ENCODE data around the gene FOXP1.
A peak's percentile ranks its signal among the peaks of the same experiment; 100 is the strongest.

Gene FOXP1

DNA sequence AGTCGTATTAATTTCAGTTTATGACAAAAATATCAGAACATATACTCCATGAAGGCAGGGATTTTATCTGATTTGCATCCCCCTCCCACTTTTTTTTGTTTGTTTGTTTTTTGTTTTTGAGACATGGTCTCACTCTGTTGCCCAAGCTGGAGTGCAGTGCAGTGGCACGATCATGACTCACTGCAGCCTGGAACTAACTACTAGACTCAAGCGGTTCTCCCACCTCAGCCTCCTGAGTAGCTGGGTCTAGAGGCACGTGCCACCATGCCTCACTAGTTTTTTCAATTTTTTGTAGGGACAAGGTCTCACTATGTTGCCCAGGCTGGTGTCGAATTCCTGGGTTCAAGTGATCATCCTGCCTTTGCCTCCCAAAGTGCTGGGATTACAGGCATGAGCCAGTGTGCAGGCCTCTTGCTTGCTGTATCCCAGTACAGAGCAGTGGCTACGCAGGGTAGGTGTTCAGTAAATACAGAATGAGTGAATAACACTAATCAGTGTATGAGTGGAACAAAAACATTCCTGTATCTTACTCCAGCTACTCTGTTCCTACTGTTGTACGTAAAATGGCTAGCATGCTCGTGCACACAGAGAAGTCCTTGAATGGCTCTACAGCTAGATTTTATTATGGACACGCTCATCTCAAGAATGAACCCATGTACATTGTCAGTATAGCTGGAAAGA, 272.4 kb downstream of the FOXP1 start:
- TF ChIP-seq, protein P1, sequence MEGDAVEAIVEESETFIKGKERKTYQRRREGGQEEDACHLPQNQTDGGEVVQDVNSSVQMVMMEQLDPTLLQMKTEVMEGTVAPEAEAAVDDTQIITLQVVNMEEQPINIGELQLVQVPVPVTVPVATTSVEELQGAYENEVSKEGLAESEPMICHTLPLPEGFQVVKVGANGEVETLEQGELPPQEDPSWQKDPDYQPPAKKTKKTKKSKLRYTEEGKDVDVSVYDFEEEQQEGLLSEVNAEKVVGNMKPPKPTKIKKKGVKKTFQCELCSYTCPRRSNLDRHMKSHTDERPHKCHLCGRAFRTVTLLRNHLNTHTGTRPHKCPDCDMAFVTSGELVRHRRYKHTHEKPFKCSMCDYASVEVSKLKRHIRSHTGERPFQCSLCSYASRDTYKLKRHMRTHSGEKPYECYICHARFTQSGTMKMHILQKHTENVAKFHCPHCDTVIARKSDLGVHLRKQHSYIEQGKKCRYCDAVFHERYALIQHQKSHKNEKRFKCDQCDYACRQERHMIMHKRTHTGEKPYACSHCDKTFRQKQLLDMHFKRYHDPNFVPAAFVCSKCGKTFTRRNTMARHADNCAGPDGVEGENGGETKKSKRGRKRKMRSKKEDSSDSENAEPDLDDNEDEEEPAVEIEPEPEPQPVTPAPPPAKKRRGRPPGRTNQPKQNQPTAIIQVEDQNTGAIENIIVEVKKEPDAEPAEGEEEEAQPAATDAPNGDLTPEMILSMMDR (IDR thresholded peaks at IDR 0.05; ENCODE audit: low read depth, low read length, missing control alignments), result no peak
- no peak for DNase-seq
- Histone ChIP-seq H3K4me3 (ENCODE audit: low read depth, low read length) (no peak overlapping the region), H3K27ac (no peak overlapping the region), H3K36me3 (replicated peaks) (no peaks in the 10 kb centered on the region), H3K27me3 (replicated peaks) (no peaks in the 10 kb centered on the region)
- in situ Hi-C loops (cut with HindIII; ENCODE audit: low pct_ligation_motif_present, low sequenced_read_pairs), result no loop called here

DNA sequence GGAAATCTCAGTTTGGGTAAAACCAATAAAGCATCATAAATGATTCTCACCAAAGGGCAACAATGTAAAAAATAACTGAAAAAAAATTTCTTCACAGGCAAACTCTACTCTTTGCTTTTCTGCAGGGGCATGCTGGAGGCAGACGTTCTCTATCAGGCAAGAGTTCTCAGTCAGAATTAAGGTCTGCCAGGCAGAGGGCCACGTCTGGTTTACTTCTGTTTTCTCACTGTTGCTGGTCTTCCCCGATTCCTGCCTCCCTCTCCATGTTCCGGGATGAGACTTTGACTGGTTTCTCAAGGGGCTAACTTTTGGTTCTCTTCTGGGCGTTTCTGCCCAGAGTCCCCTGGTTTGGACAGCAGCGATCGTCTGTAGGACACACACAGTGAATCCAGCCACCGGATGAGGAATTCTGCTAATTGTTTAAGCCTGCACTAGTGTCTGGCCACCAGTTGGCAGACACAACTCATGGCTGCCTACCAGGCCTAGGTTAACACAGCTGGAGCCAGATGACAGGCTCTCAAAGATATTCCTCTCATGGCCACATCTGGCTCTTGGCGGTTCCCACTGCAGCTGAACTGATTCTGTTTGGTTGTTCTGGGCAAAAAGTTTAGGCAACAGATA, 273.1 kb downstream of the FOXP1 start:
- DNase-seq, result peak; percentile 40
- Histone ChIP-seq H3K4me3 (ENCODE audit: low read depth, low read length) (no peak overlapping the region), H3K36me3 (replicated peaks) (no peaks in the 10 kb centered on the region), H3K27ac (no peak overlapping the region), H3K27me3 (replicated peaks) (no peaks in the 10 kb centered on the region)
- TF ChIP-seq, protein P1 (IDR thresholded peaks at IDR 0.05; ENCODE audit: low read depth, low read length, missing control alignments), result peak; percentile 40
- in situ Hi-C loops (cut with HindIII; ENCODE audit: low pct_ligation_motif_present, low sequenced_read_pairs), result no loop called here

DNA sequence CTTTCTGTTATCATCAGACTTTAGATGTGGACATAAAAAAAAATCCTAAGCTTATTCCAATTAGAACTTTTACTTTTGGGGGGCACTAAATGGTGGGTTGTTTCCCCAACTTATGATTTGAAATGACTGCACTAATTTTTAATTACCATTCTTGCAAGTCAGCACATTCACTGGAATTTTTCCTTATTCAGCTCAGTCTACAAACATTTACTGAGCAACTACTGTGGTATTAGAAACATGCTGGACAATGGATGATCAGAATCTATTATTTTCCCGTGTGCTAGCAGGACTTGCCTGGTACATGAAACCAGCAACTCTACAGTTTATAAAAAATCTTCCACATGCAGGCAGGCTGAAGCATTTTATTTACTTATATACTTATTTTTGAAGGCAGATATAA, 273.6 kb downstream of the FOXP1 start:
- in situ Hi-C loops (cut with HindIII; ENCODE audit: low pct_ligation_motif_present, low sequenced_read_pairs), result no loop called here
- no peak overlapping the region for H3K4me3 ChIP-seq (ENCODE audit: low read depth, low read length)
- no peak for DNase-seq
- H3K27me3 ChIP-seq (replicated peaks), result no peaks in the 10 kb centered on the region
- TF ChIP-seq, protein P1 (IDR thresholded peaks at IDR 0.05; ENCODE audit: low read depth, low read length, missing control alignments), result no peak
- no peak overlapping the region for H3K27ac ChIP-seq
- no peaks in the 10 kb centered on the region for H3K36me3 ChIP-seq (replicated peaks)

DNA sequence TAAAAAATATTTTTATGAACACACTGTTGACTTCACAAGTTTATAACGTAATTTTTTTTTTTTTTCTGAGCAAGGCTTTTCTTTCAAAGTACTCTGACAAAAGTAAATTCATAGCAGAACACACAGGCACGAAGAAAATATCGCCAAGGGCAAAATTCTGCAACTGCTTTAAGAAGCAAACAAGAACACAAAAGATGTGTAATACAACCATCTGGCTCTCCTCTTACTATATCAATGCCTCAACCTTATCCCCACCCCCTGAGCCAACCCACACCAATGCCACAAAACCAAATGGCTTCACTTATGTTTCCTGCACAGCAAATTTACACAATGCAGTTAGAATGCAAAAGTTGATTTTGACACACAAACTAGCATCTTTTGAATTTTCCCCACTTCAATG, 274.2 kb downstream of the FOXP1 start:
- Histone ChIP-seq H3K27ac (no peak overlapping the region), H3K27me3 (replicated peaks) (no peaks in the 10 kb centered on the region), H3K36me3 (replicated peaks) (no peaks in the 10 kb centered on the region), H3K4me3 (ENCODE audit: low read depth, low read length) (no peak overlapping the region)
- in situ Hi-C loops (cut with HindIII; ENCODE audit: low pct_ligation_motif_present, low sequenced_read_pairs), result no loop called here
- TF ChIP-seq, protein P1 (IDR thresholded peaks at IDR 0.05; ENCODE audit: low read depth, low read length, missing control alignments), result no peak
- no peak for DNase-seq

DNA sequence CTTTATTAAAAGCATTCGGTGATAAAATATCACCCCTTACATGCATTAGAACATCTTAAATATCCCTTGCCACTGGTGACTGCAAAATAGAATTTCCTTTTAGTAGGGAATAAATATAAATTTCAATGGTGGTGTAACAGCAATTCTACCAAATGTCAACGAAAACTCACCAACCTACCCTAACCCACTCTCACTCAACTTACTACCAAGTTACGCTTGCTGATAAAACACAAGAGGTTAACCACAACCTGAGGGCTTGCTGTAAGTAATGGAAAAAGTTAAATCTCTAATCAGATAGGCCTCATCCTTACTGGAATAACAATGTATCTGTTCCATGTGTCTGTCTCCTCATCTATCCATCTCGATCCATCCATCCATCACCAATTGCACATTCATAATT, 274.7 kb downstream of the FOXP1 start:
- DNase-seq, result no peak
- in situ Hi-C loops (cut with HindIII; ENCODE audit: low pct_ligation_motif_present, low sequenced_read_pairs), result no loop called here
- TF ChIP-seq, protein P1 (IDR thresholded peaks at IDR 0.05; ENCODE audit: low read depth, low read length, missing control alignments), result no peak
- no peaks in the 10 kb centered on the region for H3K27me3 ChIP-seq (replicated peaks)
- H3K27ac ChIP-seq, result no peak overlapping the region
- no peak overlapping the region for H3K4me3 ChIP-seq (ENCODE audit: low read depth, low read length)
- no peaks in the 10 kb centered on the region for H3K36me3 ChIP-seq (replicated peaks)
